Ascending aorta (tissue), 2 donors: ENCODE data around the gene HYOU1. TPM values are rescaled to one million over a fixed set of nuclear protein-coding genes. Genes with fewer than 3 reads are reported as not detected.
"Not testable (repeated sequence)": the region's sequence is repeated elsewhere in the genome, so short reads cannot be mapped to it uniquely, and the experiment has no call there.

Experiments
- DNase-seq, 2 donors: peaks; one replicate each; pipeline ENCODE4 v3.0.0-alpha.2; 2019; ENCODE audit warnings: low spot score in 2 of 2
- H3K27ac ChIP-seq, 2 donors: fragments of 200-600 bp; sonication (generic); one replicate each; pipeline ENCODE4 v1.5.1; 2016 to 2017; ENCODE audit warnings: mild to moderate bottlenecking in 1 of 2
- H3K27me3 ChIP-seq: fragments of 200-600 bp; sonication (generic); one replicate; pipeline ENCODE4 v1.5.1; 2017
- H3K36me3 ChIP-seq, 2 donors: fragments of 200-600 bp; sonication (generic); one replicate each; pipeline ENCODE4 v1.5.1; 2016
- H3K4me1 ChIP-seq, 2 donors: fragments of 200-600 bp; sonication (generic); one replicate each; pipeline ENCODE4 v1.5.1; 2016 to 2017; ENCODE audit warnings: mild to moderate bottlenecking in 1 of 2
- H3K4me3 ChIP-seq, 2 donors: fragments of 200-600 bp; sonication (generic); one replicate each; pipeline ENCODE4 v1.5.1; 2016 to 2017; ENCODE audit warnings: mild to moderate bottlenecking in 1 of 2
- H3K9me3 ChIP-seq, 2 donors: fragments of 200-600 bp; sonication (generic); one replicate each; pipeline ENCODE4 v1.5.1; 2016
- intact Hi-C: fragments of 100-400 bp; cut with DNase I; formaldehyde crosslinking; loops from one replicate; pipeline ENCODE4 v1.15.1; 2023
- total RNA-seq: library from RNA; depleted of rRNA; stranded (reverse); fragments of >200 nt; gene quantifications from one replicate; pipeline ENCODE4 v1.1.0, GENCODE V29; 2016
- TF ChIP-seq, protein P1 (sequence below), 3 experiments: fragments of 200-600 bp in 2 of 3; fragments of 450-650 bp in 1 of 3; sonication (generic) in 2 of 3; IDR thresholded peaks; one replicate each; pipeline ENCODE4 v1.5.1; 2016 to 2019; ENCODE audit warnings: antibody characterized with exemption in 3 of 3, mild to moderate bottlenecking in 1 of 3, moderate library complexity in 1 of 3

HYOU1 gene
- total RNA-seq, 1 donor from 2014 or later, result 98.4 TPM

DNA sequence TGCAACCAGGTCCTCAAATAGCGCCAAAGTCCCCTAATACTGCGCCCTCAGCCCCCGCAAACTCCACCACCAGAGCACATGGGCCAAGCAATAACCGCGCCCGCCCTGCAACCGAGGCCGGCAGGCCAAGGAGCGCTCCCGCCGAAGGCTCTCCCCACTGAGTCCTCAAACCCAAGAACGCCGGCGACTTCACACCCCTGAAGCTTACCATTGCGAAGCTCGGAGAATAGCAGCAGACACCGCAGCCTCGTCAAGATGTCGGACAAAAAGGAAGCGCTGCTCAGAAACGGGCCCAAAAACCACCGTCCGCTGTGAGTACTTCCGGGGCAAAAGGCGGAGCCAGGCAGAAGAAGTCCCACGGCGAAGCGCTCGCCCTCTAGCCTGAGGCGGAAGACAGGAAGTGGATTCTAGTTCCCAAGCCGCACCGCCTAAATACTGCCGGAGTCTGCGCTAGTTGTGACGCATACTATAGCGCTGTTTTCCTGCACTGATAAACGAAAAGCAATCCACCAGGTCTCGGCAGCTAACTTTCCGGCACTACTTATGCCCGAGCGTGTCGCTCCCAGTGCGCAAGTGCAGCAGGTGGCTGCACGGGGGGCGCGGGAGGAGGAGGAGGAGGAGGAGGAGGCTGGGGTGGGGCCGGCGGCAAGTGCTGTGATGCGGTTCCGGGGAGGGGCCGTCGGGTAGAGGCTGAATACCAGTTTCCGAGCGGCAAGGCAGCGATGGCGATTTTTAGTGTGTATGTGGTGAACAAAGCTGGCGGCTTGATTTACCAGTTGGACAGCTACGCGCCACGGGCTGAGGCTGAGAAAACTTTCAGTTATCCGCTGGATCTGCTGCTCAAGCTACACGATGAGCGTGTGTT is 38.7 kb downstream of the HYOU1 start, which contains the start of the genes RPS25 and TRAPPC4:
Gene RPS25, minus strand, starts transcription at position 270 of the 865 bp plus-strand sequence. Its CDS starts 59 bp downstream, at position 211.
Gene TRAPPC4, plus strand, starts transcription at position 693 of the 865 bp plus-strand sequence. Its CDS starts 30 bp downstream, at position 723.
- no peaks in the 10 kb centered on the region for H3K27me3 ChIP-seq
- peaks cover 32 to 54% of the 10 kb centered on the region in 2 donors for H3K36me3 ChIP-seq
- intact Hi-C loops, result loop anchor here (1.0 kb wide), 3 partner anchors 12 to 39 kb away; partner anchors contain the start of genes CENATAC, HYOU1 and SLC37A4
- DNase-seq, result peak; percentile 87 to 97
- H3K4me1 ChIP-seq, result peaks cover 7 to 32% of the 10 kb centered on the region in 2 donors
- no peaks in the 10 kb centered on the region for H3K9me3 ChIP-seq
- TF ChIP-seq, protein P1, sequence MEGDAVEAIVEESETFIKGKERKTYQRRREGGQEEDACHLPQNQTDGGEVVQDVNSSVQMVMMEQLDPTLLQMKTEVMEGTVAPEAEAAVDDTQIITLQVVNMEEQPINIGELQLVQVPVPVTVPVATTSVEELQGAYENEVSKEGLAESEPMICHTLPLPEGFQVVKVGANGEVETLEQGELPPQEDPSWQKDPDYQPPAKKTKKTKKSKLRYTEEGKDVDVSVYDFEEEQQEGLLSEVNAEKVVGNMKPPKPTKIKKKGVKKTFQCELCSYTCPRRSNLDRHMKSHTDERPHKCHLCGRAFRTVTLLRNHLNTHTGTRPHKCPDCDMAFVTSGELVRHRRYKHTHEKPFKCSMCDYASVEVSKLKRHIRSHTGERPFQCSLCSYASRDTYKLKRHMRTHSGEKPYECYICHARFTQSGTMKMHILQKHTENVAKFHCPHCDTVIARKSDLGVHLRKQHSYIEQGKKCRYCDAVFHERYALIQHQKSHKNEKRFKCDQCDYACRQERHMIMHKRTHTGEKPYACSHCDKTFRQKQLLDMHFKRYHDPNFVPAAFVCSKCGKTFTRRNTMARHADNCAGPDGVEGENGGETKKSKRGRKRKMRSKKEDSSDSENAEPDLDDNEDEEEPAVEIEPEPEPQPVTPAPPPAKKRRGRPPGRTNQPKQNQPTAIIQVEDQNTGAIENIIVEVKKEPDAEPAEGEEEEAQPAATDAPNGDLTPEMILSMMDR (IDR thresholded peaks at IDR 0.05), result peak in 1 of 3 experiments; percentile 15
- peak within 1 kb of the TSS; percentile 78 to 89 for H3K4me3 ChIP-seq
- peak within 1 kb of the TSS; percentile 83 to 96 for H3K27ac ChIP-seq

DNA sequence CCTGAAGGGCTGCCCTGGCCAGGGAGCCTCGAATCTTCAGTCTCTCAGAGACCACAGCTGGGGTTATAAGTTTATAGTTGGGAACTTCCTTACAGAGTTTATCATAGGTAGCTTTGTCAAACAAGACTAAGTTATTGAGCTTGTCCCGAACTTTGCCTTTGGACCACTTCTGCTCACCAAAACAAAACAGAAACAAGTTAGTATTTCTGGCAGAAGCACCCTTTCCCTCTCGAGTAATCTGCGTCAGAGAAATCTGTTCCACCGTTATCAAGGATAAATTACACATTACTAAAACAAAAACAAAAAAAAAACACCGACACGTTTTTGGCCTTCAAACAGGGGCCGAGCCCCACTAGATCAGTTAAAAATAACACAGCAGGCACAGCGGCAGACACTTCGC is 39.6 kb downstream of the HYOU1 start:
- Histone ChIP-seq H3K4me3 (peak overlapping the region; percentile 78 to 89), H3K4me1 (peaks cover 7 to 32% of the 10 kb centered on the region in 2 donors), H3K27ac (peak overlapping the region; percentile 83 to 96), H3K36me3 (peaks cover 28 to 54% of the 10 kb centered on the region in 2 donors)
- intact Hi-C loops, H3K27me3 ChIP-seq, H3K9me3 ChIP-seq, DNase-seq: not testable (repeated sequence)

GRCh38 chr11:119016216-119017009 is 40.6 kb downstream of the HYOU1 start:
- H3K4me3 ChIP-seq, result peak overlapping the region; percentile 78 to 89
- H3K27me3 ChIP-seq, result no peaks in the 10 kb centered on the region
- H3K36me3 ChIP-seq, result peaks cover 34 to 54% of the 10 kb centered on the region in 2 donors
- DNase-seq, result no peak
- peaks cover 7 to 28% of the 10 kb centered on the region in 2 donors for H3K4me1 ChIP-seq
- no peaks in the 10 kb centered on the region for H3K9me3 ChIP-seq
- peak overlapping the region in 1 of 2 donors; percentile 29 for H3K27ac ChIP-seq
- intact Hi-C loops, result no loop called here
- TF ChIP-seq, protein P1 (IDR thresholded peaks at IDR 0.05), result no peak

GRCh38 chr11:119015054-119015611 is 41.9 kb downstream of the HYOU1 start:
- Histone ChIP-seq H3K4me3 (no peak overlapping the region), H3K4me1 (peaks cover 7 to 24% of the 10 kb centered on the region in 2 donors), H3K27me3 (no peaks in the 10 kb centered on the region), H3K27ac (no peak overlapping the region), H3K36me3 (peaks cover 47 to 63% of the 10 kb centered on the region in 2 donors), H3K9me3 (no peaks in the 10 kb centered on the region)
- intact Hi-C loops, result no loop called here
- no peak for DNase-seq
- TF ChIP-seq, protein P1 (IDR thresholded peaks at IDR 0.05), result no peak

DNA sequence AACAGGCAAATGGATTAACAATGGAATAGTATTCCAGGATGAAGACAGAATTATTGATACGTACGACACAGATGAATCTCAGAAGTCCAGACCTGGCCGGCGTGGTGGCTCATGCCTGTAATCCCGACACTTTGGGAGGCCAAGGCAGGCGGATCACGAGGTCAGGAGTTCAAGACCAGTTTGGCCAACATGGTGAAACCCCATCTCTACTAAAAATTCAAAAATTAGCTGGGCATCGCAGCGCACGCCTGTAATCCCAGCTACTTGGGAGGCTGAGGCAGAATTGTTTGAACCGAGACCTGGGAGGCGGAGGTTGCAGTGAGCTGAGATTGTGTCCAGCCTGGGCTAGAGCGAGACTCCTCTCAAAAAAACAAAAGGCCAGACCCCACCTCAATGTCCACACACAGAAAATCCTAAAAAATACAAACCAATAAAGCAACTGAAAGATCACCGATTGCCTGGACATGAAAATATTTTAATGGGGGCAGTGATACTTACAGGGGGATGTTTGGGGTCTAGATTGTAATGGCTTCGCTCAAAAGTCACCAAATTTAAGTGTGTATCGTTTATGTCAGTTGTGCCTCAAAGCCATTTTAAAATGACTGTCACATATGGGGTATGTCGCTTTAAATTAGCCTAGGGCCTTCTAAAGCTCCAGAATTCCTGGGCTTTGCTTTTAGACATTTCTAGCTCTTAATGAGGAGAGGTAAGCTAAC is 42.6 kb downstream of the HYOU1 start:
- Histone ChIP-seq H3K36me3 (peaks cover 54 to 69% of the 10 kb centered on the region in 2 donors), H3K9me3 (no peaks in the 10 kb centered on the region), H3K27ac (no peak overlapping the region), H3K4me3 (no peak overlapping the region), H3K4me1 (peaks cover 7 to 17% of the 10 kb centered on the region in 2 donors), H3K27me3 (no peaks in the 10 kb centered on the region)
- intact Hi-C loops, result no loop called here
- DNase-seq, result no peak
- TF ChIP-seq, protein P1 (IDR thresholded peaks at IDR 0.05), result no peak
